ENCODE measurements around the gene NECAB3.

- TF ChIP-seq POLR2AphosphoS5 (IDR thresholded peaks at IDR 0.05; ENCODE audit: low read depth, low read length) (no peak), CTCF (IDR thresholded peaks at IDR 0.05) (no peak), TCF12 (IDR thresholded peaks at IDR 0.05) (no peak), SIN3A (IDR thresholded peaks at IDR 0.05; ENCODE audit: borderline replicate concordance, low read depth, low read length) (no peak), EP300 (IDR thresholded peaks at IDR 0.05; ENCODE audit: borderline replicate concordance in 1 of 2, low read depth in 1 of 2, low read length in 1 of 2) (no peak), MAX (IDR thresholded peaks at IDR 0.05; ENCODE audit: low read depth) (no peak), ZBTB33 (IDR thresholded peaks at IDR 0.05; ENCODE audit: borderline replicate concordance, low read depth) (no peak), USF1 (IDR thresholded peaks at IDR 0.05; ENCODE audit: borderline replicate concordance, low read depth) (no peak), TAF1 (IDR thresholded peaks at IDR 0.05; ENCODE audit: borderline replicate concordance, low read depth, low read length) (no peak), USF2 (IDR thresholded peaks at IDR 0.05; ENCODE audit: borderline replicate concordance, low read depth, low read length) (no peak)
These were observed 12.7 kb upstream of the NECAB3 start for GRCh38 chr20:33686984-33687366.
